Astrocyte (in vitro differentiated cells and primary cell): ENCODE measurements around the gene PCBP4.

ENCODE experiments used
- EZH2 ChIP-seq: IDR thresholded peaks from 2 replicates; pipeline ENCODE4 v1.6.1; 2012; ENCODE audit warnings: mild to moderate bottlenecking, low read length, inconsistent platforms; ENCODE audit not compliant: insufficient read depth
- TF ChIP-seq, protein P1 (sequence below): IDR thresholded peaks from 2 replicates; pipeline ENCODE4 v1.5.1; 2011; ENCODE audit warnings: low read depth, mild to moderate bottlenecking, inconsistent platforms, low read length, moderate library complexity; ENCODE audit not compliant: insufficient read depth

DNA sequence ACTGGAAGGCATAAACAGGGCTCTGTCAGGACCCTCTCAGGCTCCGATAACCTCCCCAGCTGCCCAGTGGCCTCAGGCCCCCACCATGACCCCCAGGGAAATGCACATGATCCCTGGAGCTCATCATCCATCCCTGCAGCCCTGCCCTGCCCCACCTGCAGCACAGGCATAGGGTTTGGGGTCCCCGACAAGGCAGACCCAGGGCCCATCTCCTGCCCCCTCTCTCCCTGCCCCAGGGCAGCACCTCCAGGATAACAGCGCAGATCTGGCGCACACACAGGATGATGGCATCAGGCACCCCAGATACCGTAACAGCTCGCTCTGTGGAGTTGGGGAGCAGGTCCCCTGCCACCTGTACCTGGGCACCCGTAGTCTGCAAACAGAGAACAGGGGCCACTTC lies 7.6 kb downstream of the PCBP4 start:
- TF ChIP-seq, protein P1, sequence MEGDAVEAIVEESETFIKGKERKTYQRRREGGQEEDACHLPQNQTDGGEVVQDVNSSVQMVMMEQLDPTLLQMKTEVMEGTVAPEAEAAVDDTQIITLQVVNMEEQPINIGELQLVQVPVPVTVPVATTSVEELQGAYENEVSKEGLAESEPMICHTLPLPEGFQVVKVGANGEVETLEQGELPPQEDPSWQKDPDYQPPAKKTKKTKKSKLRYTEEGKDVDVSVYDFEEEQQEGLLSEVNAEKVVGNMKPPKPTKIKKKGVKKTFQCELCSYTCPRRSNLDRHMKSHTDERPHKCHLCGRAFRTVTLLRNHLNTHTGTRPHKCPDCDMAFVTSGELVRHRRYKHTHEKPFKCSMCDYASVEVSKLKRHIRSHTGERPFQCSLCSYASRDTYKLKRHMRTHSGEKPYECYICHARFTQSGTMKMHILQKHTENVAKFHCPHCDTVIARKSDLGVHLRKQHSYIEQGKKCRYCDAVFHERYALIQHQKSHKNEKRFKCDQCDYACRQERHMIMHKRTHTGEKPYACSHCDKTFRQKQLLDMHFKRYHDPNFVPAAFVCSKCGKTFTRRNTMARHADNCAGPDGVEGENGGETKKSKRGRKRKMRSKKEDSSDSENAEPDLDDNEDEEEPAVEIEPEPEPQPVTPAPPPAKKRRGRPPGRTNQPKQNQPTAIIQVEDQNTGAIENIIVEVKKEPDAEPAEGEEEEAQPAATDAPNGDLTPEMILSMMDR: no peak
- TF ChIP-seq EZH2: no peak
